ENCODE measurements around the gene CFLAR.
"Not testable (repeated sequence)": the region's sequence is repeated elsewhere in the genome, so short reads cannot be mapped to it uniquely, and the experiment has no call there.

CFLAR gene

GRCh38 chr2:201172279-201172678 is 56.3 kb downstream of the CFLAR start:
- Histone ChIP-seq H3K27ac (ENCODE audit: low read depth, low read length) (no peak overlapping the region), H3K36me3 (ENCODE audit: control insufficient read depth in 5 of 5, insufficient read depth in 5 of 5, low read length in 5 of 5) (peaks cover 3 to 5% (median 4%) of the 10 kb centered on the region in 5 donors), H3K27me3 (ENCODE audit: control insufficient read depth in 5 of 5, insufficient read depth in 4 of 5, low read length in 5 of 5) (no peaks in the 10 kb centered on the region), H3K4me1 (ENCODE audit: control insufficient read depth in 5 of 5, insufficient read depth in 5 of 5, low read length in 5 of 5) (no peaks in the 10 kb centered on the region), H3K9ac (ENCODE audit: low read length in 5 of 5) (no peak overlapping the region), H3K9me3 (ENCODE audit: control insufficient read depth in 5 of 5, low read length in 5 of 5) (peaks cover 0 to 19% (median 15%) of the 10 kb centered on the region in 5 donors), H3K4me3 (ENCODE audit: low read depth in 1 of 5, low read length in 5 of 5) (no peak overlapping the region)

GRCh38 chr2:201174687-201175086 is 58.7 kb downstream of the CFLAR start:
- no peak overlapping the region for H3K27ac ChIP-seq (ENCODE audit: low read depth, low read length)
- H3K36me3 ChIP-seq (ENCODE audit: control insufficient read depth in 5 of 5, insufficient read depth in 5 of 5, low read length in 5 of 5), result no peaks in the 10 kb centered on the region
- no peak overlapping the region for H3K4me3 ChIP-seq (ENCODE audit: low read depth in 1 of 5, low read length in 5 of 5)
- no peaks in the 10 kb centered on the region for H3K4me1 ChIP-seq (ENCODE audit: control insufficient read depth in 5 of 5, insufficient read depth in 5 of 5, low read length in 5 of 5)
- H3K9me3 ChIP-seq (ENCODE audit: control insufficient read depth in 5 of 5, low read length in 5 of 5), result peaks cover 0 to 16% (median 7%) of the 10 kb centered on the region in 5 donors
- H3K9ac ChIP-seq (ENCODE audit: low read length in 5 of 5), result no peak overlapping the region
- H3K27me3 ChIP-seq (ENCODE audit: control insufficient read depth in 5 of 5, insufficient read depth in 4 of 5, low read length in 5 of 5), result no peaks in the 10 kb centered on the region

- no peaks in the 10 kb centered on the region for H3K27me3 ChIP-seq (ENCODE audit: control insufficient read depth in 5 of 5, insufficient read depth in 4 of 5, low read length in 5 of 5)
- no peak overlapping the region for H3K9ac ChIP-seq (ENCODE audit: low read length in 5 of 5)
- peaks cover 0 to 6% (median 3%) of the 10 kb centered on the region in 5 donors for H3K9me3 ChIP-seq (ENCODE audit: control insufficient read depth in 5 of 5, low read length in 5 of 5)
- no peaks in the 10 kb centered on the region for H3K36me3 ChIP-seq (ENCODE audit: control insufficient read depth in 5 of 5, insufficient read depth in 5 of 5, low read length in 5 of 5)
- no peaks in the 10 kb centered on the region for H3K4me1 ChIP-seq (ENCODE audit: control insufficient read depth in 5 of 5, insufficient read depth in 5 of 5, low read length in 5 of 5)
- H3K27ac ChIP-seq (ENCODE audit: low read depth, low read length), result no peak overlapping the region
- H3K4me3 ChIP-seq (ENCODE audit: low read depth in 1 of 5, low read length in 5 of 5), result no peak overlapping the region
These were observed 60.1 kb downstream of the CFLAR start for GRCh38 chr2:201176081-201176481.

GRCh38 chr2:201180010-201180409 is 64.0 kb downstream of the CFLAR start:
- H3K9me3 ChIP-seq (ENCODE audit: control insufficient read depth in 5 of 5, low read length in 5 of 5), result no peaks in the 10 kb centered on the region
- H3K9ac ChIP-seq (ENCODE audit: low read length in 5 of 5), result no peak overlapping the region
- peaks cover 0 to 15% (median 9%) of the 10 kb centered on the region in 5 donors for H3K4me1 ChIP-seq (ENCODE audit: control insufficient read depth in 5 of 5, insufficient read depth in 5 of 5, low read length in 5 of 5)
- H3K27me3 ChIP-seq (ENCODE audit: control insufficient read depth in 5 of 5, insufficient read depth in 4 of 5, low read length in 5 of 5), result no peaks in the 10 kb centered on the region
- no peak overlapping the region for H3K27ac ChIP-seq (ENCODE audit: low read depth, low read length)
- no peaks in the 10 kb centered on the region for H3K36me3 ChIP-seq (ENCODE audit: control insufficient read depth in 5 of 5, insufficient read depth in 5 of 5, low read length in 5 of 5)
- H3K4me3 ChIP-seq (ENCODE audit: low read depth in 1 of 5, low read length in 5 of 5), result no peak overlapping the region

- H3K9me3 ChIP-seq (ENCODE audit: control insufficient read depth in 5 of 5, low read length in 5 of 5), result no peaks in the 10 kb centered on the region
- H3K27ac ChIP-seq (ENCODE audit: low read depth, low read length), result peak within 1 kb of the TSS; percentile 61
- no peaks in the 10 kb centered on the region for H3K27me3 ChIP-seq (ENCODE audit: control insufficient read depth in 5 of 5, insufficient read depth in 4 of 5, low read length in 5 of 5)
- peaks cover 0 to 5% (median 2%) of the 10 kb centered on the region in 5 donors for H3K36me3 ChIP-seq (ENCODE audit: control insufficient read depth in 5 of 5, insufficient read depth in 5 of 5, low read length in 5 of 5)
- H3K4me3 ChIP-seq (ENCODE audit: low read depth in 1 of 5, low read length in 5 of 5), result peak within 1 kb of the TSS; percentile 57 to 85 (median 70)
- peak within 1 kb of the TSS; percentile 58 to 79 (median 59) for H3K9ac ChIP-seq (ENCODE audit: low read length in 5 of 5)
- peaks cover 0 to 34% (median 20%) of the 10 kb centered on the region in 5 donors for H3K4me1 ChIP-seq (ENCODE audit: control insufficient read depth in 5 of 5, insufficient read depth in 5 of 5, low read length in 5 of 5)
These were observed 66.8 kb downstream of the CFLAR start, which contains the start of gene CASP10 for GRCh38 chr2:201182650-201183364. Gene CASP10, plus strand, starts transcription at chr2:201183141. Its CDS starts 2,637 bp downstream, at chr2:201185778.

- Histone ChIP-seq H3K9ac (ENCODE audit: low read length in 5 of 5) (peak overlapping the region; percentile 42 to 79 (median 59)), H3K9me3 (ENCODE audit: control insufficient read depth in 5 of 5, low read length in 5 of 5) (no peaks in the 10 kb centered on the region), H3K27ac (ENCODE audit: low read depth, low read length) (peak overlapping the region; percentile 61), H3K36me3 (ENCODE audit: control insufficient read depth in 5 of 5, insufficient read depth in 5 of 5, low read length in 5 of 5) (peaks cover 0 to 5% (median 2%) of the 10 kb centered on the region in 5 donors), H3K4me1 (ENCODE audit: control insufficient read depth in 5 of 5, insufficient read depth in 5 of 5, low read length in 5 of 5) (peaks cover 0 to 34% (median 20%) of the 10 kb centered on the region in 5 donors), H3K4me3 (ENCODE audit: low read depth in 1 of 5, low read length in 5 of 5) (peak overlapping the region; percentile 57 to 85 (median 70)), H3K27me3 (ENCODE audit: control insufficient read depth in 5 of 5, insufficient read depth in 4 of 5, low read length in 5 of 5) (no peaks in the 10 kb centered on the region)
These were observed 67.4 kb downstream of the CFLAR start for GRCh38 chr2:201183365-201183727.

GRCh38 chr2:201183835-201184234 is 67.9 kb downstream of the CFLAR start:
- Histone ChIP-seq H3K27ac (ENCODE audit: low read depth, low read length) (peak overlapping the region; percentile 61), H3K4me1 (ENCODE audit: control insufficient read depth in 5 of 5, insufficient read depth in 5 of 5, low read length in 5 of 5) (peaks cover 0 to 34% (median 20%) of the 10 kb centered on the region in 5 donors), H3K9ac (ENCODE audit: low read length in 5 of 5) (peak overlapping the region; percentile 52 to 73 (median 59)), H3K4me3 (ENCODE audit: low read depth in 1 of 5, low read length in 5 of 5) (peak overlapping the region; percentile 57 to 85 (median 70))
- H3K9me3 ChIP-seq (ENCODE audit: control insufficient read depth in 5 of 5, low read length in 5 of 5); H3K36me3 ChIP-seq (ENCODE audit: control insufficient read depth in 5 of 5, insufficient read depth in 5 of 5, low read length in 5 of 5); H3K27me3 ChIP-seq (ENCODE audit: control insufficient read depth in 5 of 5, insufficient read depth in 4 of 5, low read length in 5 of 5): not testable (repeated sequence)

- Histone ChIP-seq H3K4me3 (ENCODE audit: low read depth in 1 of 5, low read length in 5 of 5) (peak overlapping the region; percentile 22 to 80 (median 57)), H3K27ac (ENCODE audit: low read depth, low read length) (peak overlapping the region; percentile 61), H3K4me1 (ENCODE audit: control insufficient read depth in 5 of 5, insufficient read depth in 5 of 5, low read length in 5 of 5) (peaks cover 0 to 34% (median 20%) of the 10 kb centered on the region in 5 donors), H3K9ac (ENCODE audit: low read length in 5 of 5) (peak overlapping the region in 3 of 5 donors; percentile 46 to 59 (median 52))
- H3K36me3 ChIP-seq (ENCODE audit: control insufficient read depth in 5 of 5, insufficient read depth in 5 of 5, low read length in 5 of 5); H3K9me3 ChIP-seq (ENCODE audit: control insufficient read depth in 5 of 5, low read length in 5 of 5); H3K27me3 ChIP-seq (ENCODE audit: control insufficient read depth in 5 of 5, insufficient read depth in 4 of 5, low read length in 5 of 5): not testable (repeated sequence)
These were observed 68.3 kb downstream of the CFLAR start for GRCh38 chr2:201184248-201184647.

- no peaks in the 10 kb centered on the region for H3K27me3 ChIP-seq (ENCODE audit: control insufficient read depth in 5 of 5, insufficient read depth in 4 of 5, low read length in 5 of 5)
- H3K9me3 ChIP-seq (ENCODE audit: control insufficient read depth in 5 of 5, low read length in 5 of 5), result no peaks in the 10 kb centered on the region
- H3K9ac ChIP-seq (ENCODE audit: low read length in 5 of 5), result no peak overlapping the region
- H3K4me3 ChIP-seq (ENCODE audit: low read depth in 1 of 5, low read length in 5 of 5), result peak overlapping the region in 3 of 5 donors; percentile 57 to 80 (median 66)
- peaks cover 0 to 34% (median 20%) of the 10 kb centered on the region in 5 donors for H3K4me1 ChIP-seq (ENCODE audit: control insufficient read depth in 5 of 5, insufficient read depth in 5 of 5, low read length in 5 of 5)
- H3K36me3 ChIP-seq (ENCODE audit: control insufficient read depth in 5 of 5, insufficient read depth in 5 of 5, low read length in 5 of 5), result peaks cover 0 to 5% (median 2%) of the 10 kb centered on the region in 5 donors
- H3K27ac ChIP-seq (ENCODE audit: low read depth, low read length), result peak overlapping the region; percentile 30
These were observed 69.9 kb downstream of the CFLAR start for GRCh38 chr2:201185863-201186262.

- H3K4me1 ChIP-seq (ENCODE audit: control insufficient read depth in 5 of 5, insufficient read depth in 5 of 5, low read length in 5 of 5), result peaks cover 0 to 43% (median 22%) of the 10 kb centered on the region in 5 donors
- no peaks in the 10 kb centered on the region for H3K27me3 ChIP-seq (ENCODE audit: control insufficient read depth in 5 of 5, insufficient read depth in 4 of 5, low read length in 5 of 5)
- peaks cover 0 to 5% (median 2%) of the 10 kb centered on the region in 5 donors for H3K36me3 ChIP-seq (ENCODE audit: control insufficient read depth in 5 of 5, insufficient read depth in 5 of 5, low read length in 5 of 5)
- no peaks in the 10 kb centered on the region for H3K9me3 ChIP-seq (ENCODE audit: control insufficient read depth in 5 of 5, low read length in 5 of 5)
- peak overlapping the region in 1 of 5 donors; percentile 10 for H3K9ac ChIP-seq (ENCODE audit: low read length in 5 of 5)
- H3K27ac ChIP-seq (ENCODE audit: low read depth, low read length), result peak overlapping the region; percentile 18
- H3K4me3 ChIP-seq (ENCODE audit: low read depth in 1 of 5, low read length in 5 of 5), result no peak overlapping the region
These were observed 71.0 kb downstream of the CFLAR start for GRCh38 chr2:201186982-201187381.
